GM21381 (cell line): ENCODE data around the gene LIMCH1.

Source experiments
- ATAC-seq: cut with Tn5 transposase; IDR thresholded peaks from one replicate; pipeline ENCODE4 v1.9.1; 2021; ENCODE audit warnings: mild to moderate bottlenecking, moderate library complexity; ENCODE audit not compliant: unreplicated experiment

LIMCH1 gene

DNA sequence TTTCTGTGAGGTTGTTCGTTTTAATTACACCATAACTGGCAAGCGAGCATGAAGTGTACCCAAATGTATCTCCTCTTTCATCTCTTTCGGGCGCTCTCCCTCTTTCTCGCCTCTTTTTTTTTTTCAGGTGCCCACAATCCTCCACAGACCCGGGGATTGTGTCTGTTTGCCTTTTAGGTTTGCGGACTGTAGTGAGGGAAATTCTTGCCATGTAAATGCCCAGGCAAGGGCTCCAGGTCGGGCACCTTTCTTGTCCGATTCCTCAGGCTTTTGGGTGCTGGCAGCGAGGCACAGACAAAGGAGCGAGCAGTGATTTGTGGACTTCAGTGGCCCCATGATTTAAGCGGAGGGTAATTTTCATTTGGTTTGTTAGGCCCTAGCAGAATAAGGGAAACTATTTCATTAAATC lies 211.7 kb downstream of the LIMCH1 start:
- no peak for ATAC-seq
